Measurements from ENCODE around the gene GAP43. TPM values are rescaled to one million over a fixed set of nuclear protein-coding genes. Genes with fewer than 3 reads are reported as not detected.

GAP43 gene
- total and polyA plus RNA-seq, 7 donors: 0.60 to 18.9 (median 7.7) TPM; not detected in 1

DNA sequence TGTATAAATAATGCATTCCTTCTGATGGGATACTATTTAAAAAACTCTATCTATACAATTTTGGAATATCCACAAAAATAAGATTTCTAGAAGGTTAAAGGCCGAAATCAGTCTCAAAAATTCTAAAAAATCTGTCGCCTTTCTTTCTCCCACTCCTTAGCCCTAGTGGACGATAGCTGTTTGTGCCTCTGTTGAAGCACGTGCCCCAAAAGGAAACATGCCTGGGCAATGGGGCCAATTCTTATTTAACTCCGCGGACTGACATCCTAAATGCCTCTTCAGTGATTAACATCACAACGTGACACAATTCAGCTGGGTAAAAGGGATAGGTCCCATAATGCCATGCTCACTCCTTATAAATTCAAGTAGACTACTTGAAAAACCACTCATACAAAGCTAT is 65.1 kb downstream of the GAP43 start:
- no peaks in the 10 kb centered on the region for H3K4me1 ChIP-seq
- H3K9me3 ChIP-seq: no peaks in the 10 kb centered on the region
- TF ChIP-seq, protein P1, sequence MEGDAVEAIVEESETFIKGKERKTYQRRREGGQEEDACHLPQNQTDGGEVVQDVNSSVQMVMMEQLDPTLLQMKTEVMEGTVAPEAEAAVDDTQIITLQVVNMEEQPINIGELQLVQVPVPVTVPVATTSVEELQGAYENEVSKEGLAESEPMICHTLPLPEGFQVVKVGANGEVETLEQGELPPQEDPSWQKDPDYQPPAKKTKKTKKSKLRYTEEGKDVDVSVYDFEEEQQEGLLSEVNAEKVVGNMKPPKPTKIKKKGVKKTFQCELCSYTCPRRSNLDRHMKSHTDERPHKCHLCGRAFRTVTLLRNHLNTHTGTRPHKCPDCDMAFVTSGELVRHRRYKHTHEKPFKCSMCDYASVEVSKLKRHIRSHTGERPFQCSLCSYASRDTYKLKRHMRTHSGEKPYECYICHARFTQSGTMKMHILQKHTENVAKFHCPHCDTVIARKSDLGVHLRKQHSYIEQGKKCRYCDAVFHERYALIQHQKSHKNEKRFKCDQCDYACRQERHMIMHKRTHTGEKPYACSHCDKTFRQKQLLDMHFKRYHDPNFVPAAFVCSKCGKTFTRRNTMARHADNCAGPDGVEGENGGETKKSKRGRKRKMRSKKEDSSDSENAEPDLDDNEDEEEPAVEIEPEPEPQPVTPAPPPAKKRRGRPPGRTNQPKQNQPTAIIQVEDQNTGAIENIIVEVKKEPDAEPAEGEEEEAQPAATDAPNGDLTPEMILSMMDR (IDR thresholded peaks at IDR 0.05): no peak
- TF ChIP-seq POLR2A (IDR thresholded peaks at IDR 0.05): no peak
- no peaks in the 10 kb centered on the region for H3K36me3 ChIP-seq
- no peaks in the 10 kb centered on the region for H3K27me3 ChIP-seq
- no peak overlapping the region for H3K27ac ChIP-seq
- WGBS, 2 donors: 92 to 95% methylated on average over 7 of the region's 7 CpGs
- no peak for DNase-seq
- H3K4me3 ChIP-seq: no peak overlapping the region
- intact Hi-C loops (cut with DNase I): no loop called here

DNA sequence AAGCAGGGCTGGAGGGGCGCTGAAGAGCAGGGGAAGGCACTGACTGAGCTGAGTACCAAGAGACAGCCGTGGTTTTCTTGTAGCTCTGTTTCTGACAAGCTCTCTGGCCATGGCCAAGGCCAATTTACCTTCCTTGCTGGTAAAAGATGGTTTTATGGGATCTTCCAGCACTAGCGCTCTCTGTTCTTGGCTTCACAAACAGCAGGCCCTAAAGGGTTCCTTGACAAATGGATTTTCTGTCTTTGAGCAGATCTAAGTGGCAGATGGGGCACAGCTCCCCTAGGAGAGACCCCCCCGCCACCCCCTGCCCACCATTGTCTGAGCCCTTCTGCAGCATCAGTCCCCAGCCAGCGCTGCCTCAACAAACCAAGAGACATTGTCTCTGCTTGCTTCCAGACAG is 66.6 kb downstream of the GAP43 start:
- no peak overlapping the region for H3K4me3 ChIP-seq
- TF ChIP-seq POLR2AphosphoS5 (IDR thresholded peaks at IDR 0.05): no peak
- TF ChIP-seq, protein P1 (IDR thresholded peaks at IDR 0.05): no peak
- TF ChIP-seq EP300 (IDR thresholded peaks at IDR 0.05): no peak
- TF ChIP-seq POLR2A (IDR thresholded peaks at IDR 0.05): no peak
- intact Hi-C loops (cut with DNase I): loop anchor here (5.0 kb wide), 2 partner anchors 92 to 473 kb away; no protein-coding TSS in a partner anchor

DNA sequence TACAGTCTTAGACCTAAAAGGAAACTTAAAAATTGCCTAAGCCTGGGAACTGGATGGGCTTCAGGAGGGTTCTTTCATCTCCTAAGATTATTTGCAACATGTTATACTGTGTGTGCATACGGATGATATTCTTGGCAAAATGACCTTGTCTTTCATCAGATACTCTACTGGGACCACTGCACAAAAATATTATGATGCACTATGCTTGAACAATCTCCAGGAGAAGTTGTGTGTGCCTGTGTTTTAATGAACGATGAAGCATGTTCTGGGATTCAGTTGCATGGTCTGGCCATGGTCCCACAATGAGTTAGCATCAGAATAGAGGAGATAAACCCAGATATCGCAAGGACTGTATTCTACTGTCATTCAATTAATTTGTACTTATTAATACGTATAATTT is 68.7 kb downstream of the GAP43 start:
- no peaks in the 10 kb centered on the region for H3K36me3 ChIP-seq
- WGBS, 2 donors: 90 to 93% methylated on average over 4 of the region's 4 CpGs
- intact Hi-C loops (cut with DNase I): loop anchor here (5.0 kb wide), 2 partner anchors 90 to 475 kb away; no protein-coding TSS in a partner anchor
- DNase-seq: no peak
- H3K27me3 ChIP-seq: no peaks in the 10 kb centered on the region
- H3K9me3 ChIP-seq: no peaks in the 10 kb centered on the region
- no peak overlapping the region for H3K27ac ChIP-seq
- no peak overlapping the region for H3K4me3 ChIP-seq
- no peaks in the 10 kb centered on the region for H3K4me1 ChIP-seq
- TF ChIP-seq POLR2A (IDR thresholded peaks at IDR 0.05) (no peak), EP300 (IDR thresholded peaks at IDR 0.05) (no peak)

More for the DNA sequence above, 66.6 kb downstream of the GAP43 start:
- Histone ChIP-seq H3K36me3 (no peaks in the 10 kb centered on the region), H3K4me1 (no peaks in the 10 kb centered on the region), H3K9me3 (no peaks in the 10 kb centered on the region), H3K27ac (no peak overlapping the region), H3K27me3 (no peaks in the 10 kb centered on the region)
- DNase-seq: no peak
- WGBS, 2 donors: 90 to 91% methylated on average over 5 of the region's 5 CpGs

DNA sequence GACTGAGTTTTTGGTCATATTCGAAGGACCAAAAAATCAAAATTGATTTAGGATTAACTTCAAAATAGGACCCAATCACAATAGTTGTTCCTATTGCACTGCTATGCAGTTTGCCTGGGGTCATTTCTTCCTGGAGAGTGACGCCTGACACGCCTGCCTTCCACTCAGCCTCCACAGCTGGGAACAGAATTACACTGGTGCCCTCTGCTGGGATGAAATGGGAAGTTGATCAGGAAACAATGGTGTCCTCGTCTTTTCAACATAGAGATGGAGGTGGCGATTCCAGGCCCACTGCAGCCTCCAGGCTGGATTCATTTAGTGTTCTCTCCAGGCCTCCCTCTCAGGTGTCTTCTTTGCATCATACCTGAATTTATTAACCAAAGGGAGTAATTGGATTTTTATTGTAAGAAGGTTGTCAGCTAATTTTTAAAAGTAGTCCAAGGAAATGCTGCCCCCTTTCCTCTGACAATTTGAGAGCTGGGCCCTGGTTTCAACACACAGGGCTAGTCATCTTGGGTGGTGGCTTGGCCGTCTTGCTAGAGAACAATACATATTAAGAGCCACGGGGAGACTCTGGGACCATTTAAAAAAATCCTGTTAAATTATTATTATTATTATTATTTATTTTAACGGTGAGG is 69.7 kb downstream of the GAP43 start:
- Histone ChIP-seq H3K36me3 (no peaks in the 10 kb centered on the region), H3K4me1 (no peaks in the 10 kb centered on the region), H3K4me3 (no peak overlapping the region), H3K27ac (no peak overlapping the region), H3K27me3 (no peaks in the 10 kb centered on the region), H3K9me3 (no peaks in the 10 kb centered on the region)
- intact Hi-C loops (cut with DNase I): loop anchor here (5.0 kb wide), 2 partner anchors 89 to 476 kb away; no protein-coding TSS in a partner anchor
- DNase-seq: peak; percentile 79
- WGBS, 2 donors: 19 to 27% methylated on average over 8 of the region's 8 CpGs
- TF ChIP-seq POLR2A (IDR thresholded peaks at IDR 0.05): no peak
- TF ChIP-seq POLR2AphosphoS5 (IDR thresholded peaks at IDR 0.05): no peak
- TF ChIP-seq, protein P1 (IDR thresholded peaks at IDR 0.05): peak; percentile 58 to 76 (median 74)
- no peak for TF ChIP-seq EP300 (IDR thresholded peaks at IDR 0.05)

DNA sequence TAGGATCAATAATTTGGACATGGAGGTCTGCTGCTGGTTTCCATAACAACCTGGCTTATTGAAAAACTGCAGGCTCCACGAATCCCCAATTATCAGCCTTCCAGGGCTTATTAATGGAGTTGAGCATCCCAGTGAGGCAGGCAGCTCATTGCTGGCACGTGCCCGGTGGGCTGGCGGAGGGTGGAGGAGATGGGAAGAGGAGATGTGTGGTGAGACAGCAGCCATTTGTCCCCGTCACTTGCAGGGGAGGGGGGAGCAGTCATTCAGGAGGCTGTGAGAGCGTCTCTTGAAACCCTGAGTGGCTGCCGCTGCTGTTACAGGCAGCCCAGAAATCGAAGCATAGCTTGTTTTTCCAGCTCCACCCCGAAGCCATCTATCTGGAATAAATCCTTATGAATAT is 70.6 kb downstream of the GAP43 start:
- DNase-seq: no peak
- TF ChIP-seq, protein P1 (IDR thresholded peaks at IDR 0.05): no peak
- no peak for TF ChIP-seq EP300 (IDR thresholded peaks at IDR 0.05)
- no peak for TF ChIP-seq POLR2A (IDR thresholded peaks at IDR 0.05)
- no peak for TF ChIP-seq POLR2AphosphoS5 (IDR thresholded peaks at IDR 0.05)
- intact Hi-C loops (cut with DNase I): loop anchor here (5.0 kb wide), 2 partner anchors 88 to 477 kb away; no protein-coding TSS in a partner anchor
- H3K9me3 ChIP-seq: no peaks in the 10 kb centered on the region
- no peak overlapping the region for H3K4me3 ChIP-seq
- 83 to 84% methylated on average over 9 of the region's 9 CpGs for WGBS, 2 donors
- no peaks in the 10 kb centered on the region for H3K4me1 ChIP-seq
- H3K27ac ChIP-seq: no peak overlapping the region
- no peaks in the 10 kb centered on the region for H3K27me3 ChIP-seq
- H3K36me3 ChIP-seq: no peaks in the 10 kb centered on the region
